Astrocyte (in vitro differentiated cells and primary cell): ENCODE data around the gene NGDN.

Experiments
- EZH2 ChIP-seq: IDR thresholded peaks from 2 replicates; pipeline ENCODE4 v1.6.1; 2012; ENCODE audit warnings: mild to moderate bottlenecking, low read length, inconsistent platforms; ENCODE audit not compliant: insufficient read depth
- TF ChIP-seq, protein P1 (sequence below): IDR thresholded peaks from 2 replicates; pipeline ENCODE4 v1.5.1; 2011; ENCODE audit warnings: low read depth, mild to moderate bottlenecking, inconsistent platforms, low read length, moderate library complexity; ENCODE audit not compliant: insufficient read depth

DNA sequence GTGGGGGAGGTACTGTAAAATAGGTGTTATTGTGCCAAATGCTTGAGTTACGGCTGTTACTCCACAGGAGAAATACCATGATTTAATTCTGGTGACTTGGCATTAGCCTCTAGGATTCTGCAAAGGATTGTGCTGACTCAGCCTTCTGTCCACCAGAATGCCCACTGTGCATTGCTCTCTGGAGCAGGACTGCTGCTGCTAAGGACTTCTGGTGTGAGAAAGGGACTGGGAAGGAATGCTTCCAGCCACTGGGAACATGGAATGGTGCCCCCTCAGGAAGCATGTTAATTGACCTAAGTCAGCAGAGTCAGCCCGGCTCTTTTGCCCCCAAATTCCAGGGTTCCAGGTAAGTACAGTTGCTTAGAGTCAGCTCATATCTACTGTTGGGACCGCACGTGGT is 49.2 kb downstream of the NGDN start:
- TF ChIP-seq, protein P1, sequence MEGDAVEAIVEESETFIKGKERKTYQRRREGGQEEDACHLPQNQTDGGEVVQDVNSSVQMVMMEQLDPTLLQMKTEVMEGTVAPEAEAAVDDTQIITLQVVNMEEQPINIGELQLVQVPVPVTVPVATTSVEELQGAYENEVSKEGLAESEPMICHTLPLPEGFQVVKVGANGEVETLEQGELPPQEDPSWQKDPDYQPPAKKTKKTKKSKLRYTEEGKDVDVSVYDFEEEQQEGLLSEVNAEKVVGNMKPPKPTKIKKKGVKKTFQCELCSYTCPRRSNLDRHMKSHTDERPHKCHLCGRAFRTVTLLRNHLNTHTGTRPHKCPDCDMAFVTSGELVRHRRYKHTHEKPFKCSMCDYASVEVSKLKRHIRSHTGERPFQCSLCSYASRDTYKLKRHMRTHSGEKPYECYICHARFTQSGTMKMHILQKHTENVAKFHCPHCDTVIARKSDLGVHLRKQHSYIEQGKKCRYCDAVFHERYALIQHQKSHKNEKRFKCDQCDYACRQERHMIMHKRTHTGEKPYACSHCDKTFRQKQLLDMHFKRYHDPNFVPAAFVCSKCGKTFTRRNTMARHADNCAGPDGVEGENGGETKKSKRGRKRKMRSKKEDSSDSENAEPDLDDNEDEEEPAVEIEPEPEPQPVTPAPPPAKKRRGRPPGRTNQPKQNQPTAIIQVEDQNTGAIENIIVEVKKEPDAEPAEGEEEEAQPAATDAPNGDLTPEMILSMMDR, result no peak
- TF ChIP-seq EZH2, result no peak
